SK-N-SH treated with all-trans-retinoic acid at 6 μM for 48 hours (cell line): Measurements from ENCODE around the gene ECHS1.

Experiments
- ATAC-seq: fragments of 200-7000 bp; cut with Tn5 transposase; 3 replicates; pipeline ENCODE4 v1.9.1; 2020; ENCODE audit warnings: mild to moderate bottlenecking, moderate library complexity
- ARNTL ChIP-seq: fragments of 450-650 bp; formaldehyde crosslinking; IDR thresholded peaks from 2 replicates; pipeline ENCODE4 v1.5.0; 2020; ENCODE audit warnings: low read depth, mild to moderate bottlenecking, moderate library complexity, borderline replicate concordance
- BACH2 ChIP-seq: fragments of 250-450 bp; sonication (Bioruptor Pico); IDR thresholded peaks from 2 replicates; pipeline ENCODE4 v1.9.0; 2021; ENCODE audit warnings: mild to moderate bottlenecking, borderline replicate concordance
- CSDC2 ChIP-seq: fragments of 250-450 bp; sonication (Bioruptor Pico); IDR thresholded peaks from 2 replicates; pipeline ENCODE4 v1.5.0; 2020; ENCODE audit warnings: mild to moderate bottlenecking, moderate library complexity
- ISL1 ChIP-seq: fragments of 250-450 bp; sonication (Bioruptor Pico); IDR thresholded peaks from 2 replicates; pipeline ENCODE4 v2.1.2; 2022; ENCODE audit warnings: mild to moderate bottlenecking, moderate library complexity
- OSR1 ChIP-seq: fragments of 250-450 bp; sonication (Bioruptor Pico); IDR thresholded peaks from 2 replicates; pipeline ENCODE4 v1.8.0; 2022; ENCODE audit warnings: moderate library complexity, mild to moderate bottlenecking, inconsistent platforms
- SNAI2 ChIP-seq: fragments of 250-450 bp; sonication (Bioruptor Pico); IDR thresholded peaks from 2 replicates; pipeline ENCODE4 v1.5.0; 2020; ENCODE audit warnings: mild to moderate bottlenecking, moderate library complexity
- TCF4 ChIP-seq: fragments of 250-450 bp; sonication (Bioruptor Pico); IDR thresholded peaks from 2 replicates; pipeline ENCODE4 v1.8.0; 2021; ENCODE audit warnings: mild to moderate bottlenecking, moderate library complexity, borderline replicate concordance
- TOX ChIP-seq: fragments of 250-450 bp; sonication (Bioruptor Pico); IDR thresholded peaks from 2 replicates; pipeline ENCODE4 v1.8.0; 2021; ENCODE audit warnings: mild to moderate bottlenecking, moderate library complexity, borderline replicate concordance
- ZC3H10 ChIP-seq: fragments of 250-450 bp; sonication (Bioruptor Pico); IDR thresholded peaks from 2 replicates; pipeline ENCODE4 v1.5.1; 2021; ENCODE audit warnings: mild to moderate bottlenecking, moderate library complexity
- ZFP3 ChIP-seq: fragments of 250-450 bp; sonication (Bioruptor Pico); IDR thresholded peaks from 2 replicates; pipeline ENCODE4 v1.5.0; 2020; ENCODE audit warnings: mild to moderate bottlenecking, moderate library complexity
- ZFP30 ChIP-seq: fragments of 450-650 bp; formaldehyde crosslinking; IDR thresholded peaks from 2 replicates; pipeline ENCODE4 v1.5.0; 2022; ENCODE audit warnings: mild to moderate bottlenecking, moderate library complexity
- ZNF565 ChIP-seq: fragments of 450-650 bp; formaldehyde crosslinking; conservative IDR thresholded peaks from 2 replicates; pipeline ENCODE4 v1.5.0; 2020; ENCODE audit warnings: low read depth, mild to moderate bottlenecking, moderate library complexity
- ZNF70 ChIP-seq: fragments of 450-650 bp; formaldehyde crosslinking; IDR thresholded peaks from 2 replicates; pipeline ENCODE4 v1.5.0; 2020; ENCODE audit warnings: mild to moderate bottlenecking, moderate library complexity
- ZNF8 ChIP-seq: fragments of 450-650 bp; formaldehyde crosslinking; IDR thresholded peaks from 2 replicates; pipeline ENCODE4 v1.5.0; 2020; ENCODE audit warnings: mild to moderate bottlenecking, moderate library complexity
- TF ChIP-seq, protein P1 (sequence below): fragments of 250-450 bp; sonication (Bioruptor Pico); IDR thresholded peaks from 2 replicates; pipeline ENCODE4 v1.5.1; 2020; ENCODE audit warnings: low read depth, mild to moderate bottlenecking, moderate library complexity
- TF ChIP-seq, protein P2 (sequence below): fragments of 250-450 bp; sonication (Bioruptor Pico); IDR thresholded peaks from 2 replicates; pipeline ENCODE4 v1.8.0; 2021; ENCODE audit warnings: low read depth, mild to moderate bottlenecking, moderate library complexity, borderline replicate concordance
- TF ChIP-seq, protein P3 (sequence below): fragments of 250-450 bp; sonication (Bioruptor Pico); IDR thresholded peaks from 2 replicates; pipeline ENCODE4 v1.8.0; 2020; ENCODE audit warnings: mild to moderate bottlenecking, moderate library complexity, borderline replicate concordance
- TF ChIP-seq, protein P4 (sequence below): fragments of 250-450 bp; sonication (Bioruptor Pico); IDR thresholded peaks from 2 replicates; pipeline ENCODE4 v1.5.1; 2021; ENCODE audit warnings: mild to moderate bottlenecking, moderate library complexity

Gene ECHS1

DNA sequence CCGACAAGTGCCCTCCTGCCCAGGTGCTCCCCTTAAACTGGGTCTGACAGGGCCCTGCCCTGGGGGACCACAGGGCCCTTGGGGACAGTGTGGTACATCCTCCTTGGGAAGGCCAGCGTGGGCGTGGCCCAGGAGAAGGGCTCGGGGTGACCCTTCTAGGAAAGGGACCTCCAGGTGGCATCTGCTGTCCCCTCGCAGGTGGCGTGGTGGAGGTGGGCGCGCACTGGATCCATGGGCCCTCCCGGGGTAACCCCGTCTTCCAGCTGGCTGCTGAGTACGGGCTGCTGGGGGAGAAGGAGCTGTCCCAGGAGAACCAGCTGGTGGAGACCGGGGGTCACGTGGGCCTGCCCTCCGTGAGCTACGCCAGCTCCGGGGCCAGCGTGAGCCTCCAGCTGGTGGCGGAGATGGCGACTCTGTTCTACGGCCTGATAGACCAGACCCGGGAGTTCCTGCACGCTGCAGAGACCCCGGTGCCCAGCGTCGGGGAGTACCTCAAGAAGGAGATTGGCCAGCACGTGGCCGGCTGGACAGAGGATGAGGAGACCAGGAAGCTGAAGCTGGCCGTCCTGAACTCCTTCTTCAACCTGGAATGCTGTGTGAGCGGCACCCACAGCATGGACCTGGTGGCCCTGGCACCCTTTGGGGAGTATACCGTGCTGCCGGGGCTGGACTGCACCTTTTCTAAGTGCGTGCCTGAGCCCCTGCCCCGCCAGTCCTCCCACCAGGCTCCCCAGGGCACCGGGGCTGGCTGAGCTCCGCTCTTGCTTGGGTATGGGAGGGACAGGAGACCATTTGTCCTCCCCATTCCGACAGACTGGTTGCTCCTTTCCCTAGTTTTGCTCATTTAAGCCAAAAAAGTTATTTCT is 6.9 kb upstream of the ECHS1 start:
- TF ChIP-seq ZC3H10 (CRISPR knock-in tag) (no peak), ZNF565 (CRISPR knock-in tag) (no peak), TCF4 (CRISPR knock-in tag) (no peak), ZFP3 (CRISPR knock-in tag) (no peak), ZFP30 (CRISPR knock-in tag) (no peak), BACH2 (CRISPR knock-in tag) (no peak), ZNF70 (no peak), SNAI2 (CRISPR knock-in tag) (no peak), CSDC2 (CRISPR knock-in tag) (no peak), ISL1 (no peak), ZNF8 (CRISPR knock-in tag) (no peak)
- TF ChIP-seq, protein P1, sequence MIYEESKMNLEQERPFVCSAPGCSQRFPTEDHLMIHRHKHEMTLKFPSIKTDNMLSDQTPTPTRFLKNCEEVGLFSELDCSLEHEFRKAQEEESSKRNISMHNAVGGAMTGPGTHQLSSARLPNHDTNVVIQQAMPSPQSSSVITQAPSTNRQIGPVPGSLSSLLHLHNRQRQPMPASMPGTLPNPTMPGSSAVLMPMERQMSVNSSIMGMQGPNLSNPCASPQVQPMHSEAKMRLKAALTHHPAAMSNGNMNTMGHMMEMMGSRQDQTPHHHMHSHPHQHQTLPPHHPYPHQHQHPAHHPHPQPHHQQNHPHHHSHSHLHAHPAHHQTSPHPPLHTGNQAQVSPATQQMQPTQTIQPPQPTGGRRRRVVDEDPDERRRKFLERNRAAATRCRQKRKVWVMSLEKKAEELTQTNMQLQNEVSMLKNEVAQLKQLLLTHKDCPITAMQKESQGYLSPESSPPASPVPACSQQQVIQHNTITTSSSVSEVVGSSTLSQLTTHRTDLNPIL (CRISPR knock-in tag), result no peak
- TF ChIP-seq, protein P2, sequence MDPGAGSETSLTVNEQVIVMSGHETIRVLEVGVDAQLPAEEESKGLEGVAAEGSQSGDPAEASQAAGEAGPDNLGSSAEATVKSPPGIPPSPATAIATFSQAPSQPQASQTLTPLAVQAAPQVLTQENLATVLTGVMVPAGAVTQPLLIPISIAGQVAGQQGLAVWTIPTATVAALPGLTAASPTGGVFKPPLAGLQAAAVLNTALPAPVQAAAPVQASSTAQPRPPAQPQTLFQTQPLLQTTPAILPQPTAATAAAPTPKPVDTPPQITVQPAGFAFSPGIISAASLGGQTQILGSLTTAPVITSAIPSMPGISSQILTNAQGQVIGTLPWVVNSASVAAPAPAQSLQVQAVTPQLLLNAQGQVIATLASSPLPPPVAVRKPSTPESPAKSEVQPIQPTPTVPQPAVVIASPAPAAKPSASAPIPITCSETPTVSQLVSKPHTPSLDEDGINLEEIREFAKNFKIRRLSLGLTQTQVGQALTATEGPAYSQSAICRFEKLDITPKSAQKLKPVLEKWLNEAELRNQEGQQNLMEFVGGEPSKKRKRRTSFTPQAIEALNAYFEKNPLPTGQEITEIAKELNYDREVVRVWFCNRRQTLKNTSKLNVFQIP (CRISPR knock-in tag), result no peak
- TF ChIP-seq, protein P3, sequence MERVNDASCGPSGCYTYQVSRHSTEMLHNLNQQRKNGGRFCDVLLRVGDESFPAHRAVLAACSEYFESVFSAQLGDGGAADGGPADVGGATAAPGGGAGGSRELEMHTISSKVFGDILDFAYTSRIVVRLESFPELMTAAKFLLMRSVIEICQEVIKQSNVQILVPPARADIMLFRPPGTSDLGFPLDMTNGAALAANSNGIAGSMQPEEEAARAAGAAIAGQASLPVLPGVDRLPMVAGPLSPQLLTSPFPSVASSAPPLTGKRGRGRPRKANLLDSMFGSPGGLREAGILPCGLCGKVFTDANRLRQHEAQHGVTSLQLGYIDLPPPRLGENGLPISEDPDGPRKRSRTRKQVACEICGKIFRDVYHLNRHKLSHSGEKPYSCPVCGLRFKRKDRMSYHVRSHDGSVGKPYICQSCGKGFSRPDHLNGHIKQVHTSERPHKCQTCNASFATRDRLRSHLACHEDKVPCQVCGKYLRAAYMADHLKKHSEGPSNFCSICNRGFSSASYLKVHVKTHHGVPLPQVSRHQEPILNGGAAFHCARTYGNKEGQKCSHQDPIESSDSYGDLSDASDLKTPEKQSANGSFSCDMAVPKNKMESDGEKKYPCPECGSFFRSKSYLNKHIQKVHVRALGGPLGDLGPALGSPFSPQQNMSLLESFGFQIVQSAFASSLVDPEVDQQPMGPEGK, result no peak
- no peak for ATAC-seq

DNA sequence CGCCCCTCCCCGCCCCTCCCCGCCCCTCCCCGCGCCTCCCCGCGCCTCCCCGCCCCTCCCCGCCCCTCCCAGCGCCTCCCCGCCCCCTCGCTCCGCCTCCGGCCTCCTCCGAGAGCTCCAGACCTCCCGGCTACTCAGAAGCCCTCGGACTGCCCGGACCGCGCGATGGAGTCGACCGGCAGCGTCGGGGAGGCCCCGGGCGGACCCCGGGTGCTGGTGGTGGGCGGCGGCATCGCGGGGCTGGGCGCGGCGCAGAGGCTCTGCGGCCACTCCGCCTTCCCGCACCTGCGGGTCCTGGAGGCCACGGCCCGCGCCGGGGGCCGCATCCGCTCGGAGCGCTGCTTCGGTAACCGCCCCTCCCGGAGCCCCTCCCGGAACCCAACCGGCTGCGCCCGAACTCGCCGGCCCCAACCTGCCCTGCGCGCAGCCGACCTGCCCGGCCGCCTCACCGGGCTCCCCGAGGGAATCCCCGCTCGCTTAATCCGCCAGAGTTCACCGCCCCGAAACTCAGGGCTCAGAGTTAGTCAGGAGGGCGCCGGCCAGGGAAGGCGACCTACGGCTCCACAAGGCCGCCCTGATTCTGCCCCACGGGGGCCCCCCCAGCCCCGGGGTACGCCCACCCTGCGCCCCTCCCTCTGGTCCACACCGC is 6.1 kb upstream of the ECHS1 start, which contains the start of gene PAOX:
PAOX (plus strand) TSS at position 111 of the 649 bp plus-strand sequence; CDS start at position 166, 55 bp downstream.
- peak; percentile 45 for ATAC-seq
- TF ChIP-seq, protein P4, sequence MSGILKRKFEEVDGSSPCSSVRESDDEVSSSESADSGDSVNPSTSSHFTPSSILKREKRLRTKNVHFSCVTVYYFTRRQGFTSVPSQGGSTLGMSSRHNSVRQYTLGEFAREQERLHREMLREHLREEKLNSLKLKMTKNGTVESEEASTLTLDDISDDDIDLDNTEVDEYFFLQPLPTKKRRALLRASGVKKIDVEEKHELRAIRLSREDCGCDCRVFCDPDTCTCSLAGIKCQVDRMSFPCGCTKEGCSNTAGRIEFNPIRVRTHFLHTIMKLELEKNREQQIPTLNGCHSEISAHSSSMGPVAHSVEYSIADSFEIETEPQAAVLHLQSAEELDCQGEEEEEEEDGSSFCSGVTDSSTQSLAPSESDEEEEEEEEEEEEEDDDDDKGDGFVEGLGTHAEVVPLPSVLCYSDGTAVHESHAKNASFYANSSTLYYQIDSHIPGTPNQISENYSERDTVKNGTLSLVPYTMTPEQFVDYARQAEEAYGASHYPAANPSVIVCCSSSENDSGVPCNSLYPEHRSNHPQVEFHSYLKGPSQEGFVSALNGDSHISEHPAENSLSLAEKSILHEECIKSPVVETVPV, result no peak
- TF ChIP-seq, protein P1 (CRISPR knock-in tag), result no peak
- TF ChIP-seq SNAI2 (CRISPR knock-in tag) (no peak), TOX (no peak), OSR1 (CRISPR knock-in tag) (no peak), ZC3H10 (CRISPR knock-in tag) (no peak), ZNF565 (CRISPR knock-in tag) (no peak), ZFP30 (CRISPR knock-in tag) (no peak), ZFP3 (CRISPR knock-in tag) (no peak), ARNTL (CRISPR knock-in tag) (no peak)
- TF ChIP-seq, protein P3, result no peak
- TF ChIP-seq, all 23 proteins: peak for 0
